HG02970 (cell line): Measurements from ENCODE around the gene WNK4.
A peak's percentile ranks its signal among the peaks of the same experiment; 100 is the strongest.
"Not testable (repeated sequence)": the region's sequence is repeated elsewhere in the genome, so short reads cannot be mapped to it uniquely, and the experiment has no call there.

ENCODE experiments used
- ATAC-seq: cut with Tn5 transposase; IDR thresholded peaks from one replicate; pipeline ENCODE4 v1.9.1; 2021; ENCODE audit warnings: mild to moderate bottlenecking, moderate library complexity, moderate number of reproducible peaks; ENCODE audit not compliant: unreplicated experiment, low FRiP score

Gene WNK4

DNA sequence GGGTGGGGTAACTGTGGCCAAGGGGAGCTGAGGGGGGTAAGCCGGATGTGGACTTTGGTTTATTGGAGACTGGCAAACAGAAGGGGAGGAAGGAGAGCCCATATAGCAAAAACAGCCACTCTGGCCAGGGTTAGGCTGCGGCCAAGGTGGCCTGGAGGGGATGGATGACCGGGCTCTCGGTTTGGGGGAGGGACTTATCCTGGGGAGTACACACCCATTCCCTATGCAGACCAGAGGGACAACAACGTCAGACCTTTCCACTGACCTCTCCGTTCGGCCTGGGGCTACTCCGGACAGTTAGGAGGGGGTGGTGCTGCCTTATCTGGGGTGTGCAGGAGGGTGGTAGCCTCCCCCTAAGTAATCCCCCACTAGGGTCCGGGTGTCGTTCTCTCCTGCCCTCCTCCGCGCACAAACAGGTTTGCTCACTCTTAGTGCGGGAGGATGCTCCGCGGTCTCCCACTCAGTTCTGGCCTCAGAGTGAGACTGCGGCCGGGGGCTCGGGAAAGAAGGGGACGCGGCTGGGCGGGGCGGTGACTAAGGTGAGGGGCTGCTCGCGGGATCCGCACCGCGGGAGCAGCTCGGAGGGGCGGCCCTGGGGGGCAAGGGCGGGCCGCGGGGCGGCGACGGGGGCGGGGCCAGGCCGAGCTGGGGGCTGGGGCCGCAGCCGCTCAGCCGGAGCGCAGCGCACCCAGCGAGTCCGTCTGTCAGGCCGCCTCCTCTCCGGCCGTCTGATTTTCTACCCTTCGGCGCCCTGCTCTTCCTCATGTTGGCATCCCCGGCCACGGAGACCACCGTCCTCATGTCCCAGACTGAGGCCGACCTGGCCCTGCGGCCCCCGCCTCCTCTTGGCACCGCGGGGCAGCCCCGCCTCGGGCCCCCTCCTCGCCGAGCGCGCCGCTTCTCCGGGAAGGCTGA, at the start of gene WNK4:
TSS of gene WNK4 (plus strand) at position 675 of the 915 bp plus-strand sequence. CDS start at position 764, 89 bp downstream.
- no peak for ATAC-seq

GRCh38 chr17:42740699-42741098, 39.7 kb upstream of the WNK4 start:
- ATAC-seq, result no peak

GRCh38 chr17:42742916-42743315, 37.5 kb upstream of the WNK4 start:
- ATAC-seq, result not testable (repeated sequence)

- ATAC-seq, result no peak
Measured at GRCh38 chr17:42743595-42744282, 36.7 kb upstream of the WNK4 start.

- peak; percentile 41 for ATAC-seq
Measured at GRCh38 chr17:42744283-42744805, 36.1 kb upstream of the WNK4 start.

GRCh38 chr17:42744806-42745617, 35.4 kb upstream of the WNK4 start, which contains the start of gene EZH1:
Gene EZH1 (minus strand): TSS chr17:42745040. CDS start chr17:42728941, 16,099 bp downstream.
- ATAC-seq, result peak; percentile 83

DNA sequence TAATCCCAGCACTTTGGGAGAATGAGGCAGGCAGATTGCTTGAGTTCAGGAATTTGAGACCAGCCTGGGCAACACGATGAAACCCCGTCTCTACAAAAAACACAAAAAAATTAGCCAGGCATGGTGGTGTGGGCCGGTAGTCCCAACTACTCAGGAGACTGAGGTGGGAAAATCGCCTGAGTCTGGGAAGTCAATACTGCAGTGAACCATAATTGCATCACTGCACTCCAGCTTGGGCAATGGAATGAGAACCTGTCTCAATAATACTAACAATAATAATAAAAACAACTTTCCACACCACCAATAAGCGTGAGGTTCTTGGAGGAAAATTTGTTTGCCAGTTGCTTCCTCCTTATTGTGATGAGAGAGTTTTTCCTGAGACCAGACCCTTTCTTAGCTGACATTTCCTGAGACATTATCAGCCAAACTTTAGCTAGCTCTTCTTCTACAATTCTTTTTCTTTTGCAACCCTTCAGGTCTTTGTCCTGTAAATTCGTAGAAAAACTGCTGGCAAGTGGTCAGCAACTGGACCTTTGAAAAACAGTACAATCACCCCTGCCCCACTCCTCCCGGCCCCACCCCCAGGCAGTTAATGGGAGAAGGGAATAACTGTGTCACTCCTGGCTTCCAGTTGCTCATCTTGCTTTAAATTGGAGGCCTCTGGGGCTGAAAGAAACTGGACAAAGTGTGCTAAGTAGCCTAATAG, 32.1 kb upstream of the WNK4 start:
- no peak for ATAC-seq

- no peak for ATAC-seq
Measured at GRCh38 chr17:42748908-42749798, 31.3 kb upstream of the WNK4 start.

DNA sequence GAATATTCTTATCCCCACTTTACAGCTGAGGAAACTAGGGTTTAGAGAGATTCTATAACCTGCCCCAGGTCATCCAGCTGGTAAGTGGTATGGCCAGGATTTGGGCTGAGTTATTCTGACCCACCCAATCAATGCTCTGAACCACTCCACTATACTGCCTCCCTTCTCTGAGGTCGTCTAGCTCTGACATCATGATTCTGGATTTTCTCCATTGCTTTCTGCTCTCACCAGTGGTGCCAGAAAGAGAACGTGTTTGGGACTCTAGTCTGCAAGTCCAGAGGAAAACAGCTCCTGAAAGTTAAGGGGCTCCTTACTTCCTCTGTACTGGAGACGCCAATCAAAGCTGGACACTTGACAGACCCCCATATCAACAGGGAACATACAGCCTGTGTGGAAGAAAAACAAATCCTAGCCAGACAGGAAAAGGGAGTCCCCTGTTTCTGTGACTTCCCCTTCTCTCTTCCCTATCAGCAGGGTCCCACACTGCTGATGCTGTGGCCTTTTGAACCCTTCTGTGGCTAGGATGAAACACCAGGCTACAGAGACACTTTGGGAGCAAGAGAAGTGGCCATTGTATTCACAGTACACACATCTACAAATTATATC, 29.6 kb upstream of the WNK4 start:
- ATAC-seq, result no peak

GRCh38 chr17:42751628-42752027, 28.8 kb upstream of the WNK4 start:
- ATAC-seq, result no peak

- ATAC-seq, result no peak
Measured at GRCh38 chr17:42754782-42755181, 25.6 kb upstream of the WNK4 start.

- no peak for ATAC-seq
Measured at GRCh38 chr17:42759982-42760651, 20.3 kb upstream of the WNK4 start.

- ATAC-seq, result no peak
Measured at GRCh38 chr17:42760652-42761581, 19.5 kb upstream of the WNK4 start, which contains the start of gene RAMP2. Gene RAMP2 (plus strand): TSS chr17:42761227. CDS start chr17:42761262, 35 bp downstream.

DNA sequence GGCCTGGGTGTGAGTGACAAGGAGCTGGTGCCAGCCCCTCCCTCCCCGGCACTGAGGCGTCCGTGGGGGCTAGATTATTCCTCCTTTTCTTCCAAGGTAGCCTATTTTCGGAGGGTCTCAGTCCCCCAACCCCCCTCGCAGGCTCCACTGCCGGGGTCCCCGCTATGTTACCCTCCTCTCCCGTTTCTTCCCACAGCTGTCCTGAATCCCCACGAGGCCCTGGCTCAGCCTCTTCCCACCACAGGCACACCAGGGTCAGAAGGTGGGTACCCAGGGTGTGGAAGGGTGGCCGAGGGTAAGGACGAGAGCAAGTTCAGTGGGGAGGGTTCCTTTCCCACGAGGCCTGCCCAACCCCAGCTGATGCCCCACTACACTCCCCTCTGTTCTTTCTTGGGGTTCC, 18.8 kb upstream of the WNK4 start:
- no peak for ATAC-seq

DNA sequence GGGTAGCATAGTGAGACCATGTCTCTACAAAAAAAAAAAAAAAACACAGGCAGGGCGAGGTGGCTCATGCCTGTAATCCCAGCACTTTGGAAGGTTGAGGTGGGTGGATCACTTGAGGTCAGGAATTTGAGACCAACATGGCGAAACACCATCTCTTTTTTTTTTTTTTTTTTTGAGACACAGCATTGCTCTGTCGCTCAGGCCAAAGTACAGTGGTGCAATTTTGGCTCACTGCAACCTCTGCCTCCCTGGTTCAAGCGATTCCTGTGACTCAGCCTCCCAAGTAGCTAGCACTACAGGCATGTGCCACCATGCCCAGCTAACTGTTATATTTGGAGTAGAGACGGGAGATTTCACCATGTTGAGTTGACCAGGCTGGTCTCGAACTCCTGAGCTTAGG, 14.3 kb upstream of the WNK4 start:
- ATAC-seq, result no peak

GRCh38 chr17:42767512-42767911, 12.9 kb upstream of the WNK4 start:
- no peak for ATAC-seq

GRCh38 chr17:42768006-42768405, 12.4 kb upstream of the WNK4 start:
- ATAC-seq, result not testable (repeated sequence)
